HepG2 (cell line): Measurements from ENCODE around the gene KCND2. TPM values are rescaled to one million over a fixed set of nuclear protein-coding genes. Genes with fewer than 3 reads are reported as not detected.

ENCODE experiments used
- ATAC-seq: fragments of 200-7000 bp; cut with Tn5 transposase; 3 replicates; pipeline ENCODE4 v1.9.1; 2020; ENCODE audit warnings: mild to moderate bottlenecking, moderate library complexity
- BruUV-seq: library from RNA; stranded (reverse); fragments of 400-500 nt; replicated peaks from 2 replicates; lab custom pipeline; 2021; lab: Mats Ljungman, UMichigan
- CTCF ChIA-PET: fragments of 300-600 bp; formaldehyde crosslinking; extraction: SDS; loops from one replicate; lab custom pipeline; 2021; ENCODE audit warnings: low total read pairs, inconsistent platforms, low intra/inter-chr PET ratio; lab: Yijun Ruan, JAX
- POLR2A ChIA-PET: fragments of 350-600 bp; sonication (Branson Sonifier 250); formaldehyde crosslinking; loops from one replicate; lab custom pipeline; 2020; ENCODE audit warnings: antibody characterized with exemption, inconsistent platforms; lab: Yijun Ruan, JAX
- DNase-seq: peaks from one replicate; pipeline ENCODE4 v3.0.0-alpha.2; 2015; ENCODE audit warnings: low spot score
- FAIRE-seq: peaks from 3 replicates; lab custom pipeline; 2011; peaks lifted over from hg19 to GRCh38; lab: Jason Lieb, UNC
- H2AFZ ChIP-seq: one replicate; pipeline ENCODE4 v1.6.1; 2011; ENCODE audit warnings: low read length, inconsistent platforms
- H3K27ac ChIP-seq: fragments of 300-600 bp; 3 replicates; pipeline ENCODE4 v1.8.0; 2011; ENCODE audit warnings: mixed run types, mild to moderate bottlenecking, mixed read lengths, low read length, inconsistent platforms; ENCODE audit not compliant: insufficient read depth; ENCODE audit errors: extremely low read length
- H3K27me3 ChIP-seq, 2 experiments: fragments of 200-600 bp in 1 of 2; 2 replicates in 1 of 2; 3 replicates in 1 of 2; pipeline versions ENCODE4 v1.6.0 to v1.8.0; 2011; ENCODE audit warnings: low read length in 2 of 2, mild to moderate bottlenecking in 2 of 2, moderate library complexity in 2 of 2, inconsistent platforms in 1 of 2; ENCODE audit not compliant: insufficient read depth in 2 of 2, control insufficient read depth in 1 of 2
- H3K36me3 ChIP-seq, 2 experiments: fragments of 200-600 bp in 1 of 2; replicated peaks in 1 of 2; 2 replicates in 1 of 2; 3 replicates in 1 of 2; pipeline versions ENCODE4 v1.5.1 to v1.8.0; 2011; ENCODE audit warnings: low read length in 2 of 2, inconsistent platforms in 1 of 2; ENCODE audit not compliant: insufficient read depth in 2 of 2, control insufficient read depth in 1 of 2
- H3K4me1 ChIP-seq: 2 replicates; pipeline ENCODE4 v1.5.1; 2012; ENCODE audit warnings: low read length, inconsistent platforms; ENCODE audit not compliant: insufficient read depth
- H3K4me2 ChIP-seq: 2 replicates; pipeline ENCODE4 v1.6.0; 2011; ENCODE audit warnings: low read depth, low read length, inconsistent platforms
- H3K4me3 ChIP-seq, 3 experiments: fragments of 200-600 bp in 1 of 3; sonication (generic), shearing (Covaris generic) in 1 of 3; replicated peaks in 1 of 3; 2 replicates each; pipeline ENCODE4 v1.5.1; 2011 to 2016; ENCODE audit warnings: low read length in 3 of 3, inconsistent platforms in 2 of 3, low read depth in 2 of 3, mild to moderate bottlenecking in 2 of 3, control low read depth in 1 of 3, mixed read lengths in 1 of 3; ENCODE audit not compliant: insufficient read depth in 1 of 3
- H3K79me2 ChIP-seq: one replicate; pipeline ENCODE4 v1.6.1; 2011; ENCODE audit warnings: low read length, inconsistent platforms; ENCODE audit not compliant: insufficient read depth
- H3K9ac ChIP-seq: 2 replicates; pipeline ENCODE4 v1.6.0; 2011; ENCODE audit warnings: mild to moderate bottlenecking, low read depth, low read length, inconsistent platforms; ENCODE audit not compliant: insufficient read depth
- H3K9me3 ChIP-seq: 2 replicates; pipeline ENCODE4 v1.5.1; 2012; ENCODE audit warnings: mild to moderate bottlenecking, low read length
- H4K20me1 ChIP-seq: 2 replicates; pipeline ENCODE4 v1.6.0; 2011; ENCODE audit warnings: inconsistent platforms, mild to moderate bottlenecking, low read length, moderate library complexity; ENCODE audit not compliant: insufficient read depth
- ATF7-NPFF ChIP-seq: sonication (generic); formaldehyde crosslinking; IDR thresholded peaks from 2 replicates; pipeline ENCODE4 v1.8.1; 2023; ENCODE audit warnings: mild to moderate bottlenecking, low read depth, missing genetic modification reagents, moderate library complexity
- CHD2 ChIP-seq: IDR thresholded peaks from 2 replicates; pipeline ENCODE4 v1.6.1; 2011; ENCODE audit warnings: low read depth, low read length, improper control_type of control experiment
- CHD4 ChIP-seq: fragments of 200-600 bp; sonication (generic); IDR thresholded peaks from 2 replicates; pipeline ENCODE4 v1.7.0; 2017; ENCODE audit warnings: mild to moderate bottlenecking, low read length, borderline replicate concordance
- ETS1 ChIP-seq: sonication (generic); formaldehyde crosslinking; IDR thresholded peaks from 2 replicates; pipeline ENCODE4 v1.4.0; 2020; ENCODE audit warnings: missing genetic modification reagents
- LCORL ChIP-seq, 2 experiments: fragments of 450-650 bp in 1 of 2; sonication (generic) in 1 of 2; formaldehyde crosslinking in 1 of 2; IDR thresholded peaks; 2 replicates each; pipeline versions ENCODE4 v1.5.0 to v1.6.1; 2017 to 2020; ENCODE audit warnings: antibody characterized with exemption in 1 of 2, missing genetic modification reagents in 1 of 2
- MEF2D ChIP-seq: sonication (generic); formaldehyde crosslinking; IDR thresholded peaks from 2 replicates; pipeline ENCODE4 v1.5.1; 2020; ENCODE audit warnings: mild to moderate bottlenecking, missing genetic modification reagents
- MLX ChIP-seq: IDR thresholded peaks from 2 replicates; pipeline ENCODE4 v1.6.1; 2016
- MTA1 ChIP-seq: sonication (generic); formaldehyde crosslinking; IDR thresholded peaks from 2 replicates; pipeline ENCODE4 v1.4.0; 2020; ENCODE audit warnings: missing genetic modification reagents, mild to moderate bottlenecking, borderline replicate concordance
- NBN ChIP-seq: fragments of 450-650 bp; conservative IDR thresholded peaks from 2 replicates; pipeline ENCODE4 v1.6.1; 2017
- RFX3 ChIP-seq: IDR thresholded peaks from 2 replicates; pipeline ENCODE4 v1.6.1; 2016; ENCODE audit warnings: missing biosample characterization, missing genetic modification reagents
- SNAPC5 ChIP-seq: sonication (generic); formaldehyde crosslinking; IDR thresholded peaks from 2 replicates; pipeline ENCODE4 v1.8.1; 2023; ENCODE audit warnings: mild to moderate bottlenecking, missing genetic modification reagents, borderline replicate concordance
- ZFP36L1 ChIP-seq: sonication (generic); formaldehyde crosslinking; IDR thresholded peaks from 2 replicates; pipeline ENCODE4 v1.8.0; 2022; ENCODE audit warnings: mild to moderate bottlenecking, missing genetic modification reagents, moderate library complexity
- ZFP62 ChIP-seq: sonication (generic); formaldehyde crosslinking; IDR thresholded peaks from 2 replicates; pipeline ENCODE4 v1.4.0; 2020; ENCODE audit warnings: missing genetic modification reagents
- ZMYM2 ChIP-seq: sonication (generic); formaldehyde crosslinking; IDR thresholded peaks from 2 replicates; pipeline ENCODE4 v1.8.0; 2022; ENCODE audit warnings: mild to moderate bottlenecking, missing genetic modification reagents
- ZNF530 ChIP-seq: sonication (generic); formaldehyde crosslinking; IDR thresholded peaks from 2 replicates; pipeline ENCODE4 v1.5.0; 2020; ENCODE audit warnings: low read depth, mild to moderate bottlenecking, missing genetic modification reagents
- ZNF720 ChIP-seq: sonication (generic); formaldehyde crosslinking; IDR thresholded peaks from 2 replicates; pipeline ENCODE4 v1.4.0; 2020; ENCODE audit warnings: missing genetic modification reagents
- ZNF788 ChIP-seq: sonication (generic); formaldehyde crosslinking; IDR thresholded peaks from 2 replicates; pipeline ENCODE4 v1.5.0; 2020; ENCODE audit warnings: mild to moderate bottlenecking, missing genetic modification reagents, borderline replicate concordance
- WGBS: methylation state at CpG from one replicate; pipeline ENCODE4 v1.1.6; 2017; ENCODE audit warnings: low lambda C conversion rate; 5-methylcytosine and 5-hydroxymethylcytosine counted together
- in situ Hi-C: cut with HindIII; loops from 2 replicates; pipeline ENCODE4 v1.10.0; 2017; ENCODE audit warnings: low pct_unique_long_range_greater_than_20kb; ENCODE audit not compliant: extremely low pct_ligation_motif_present
- intact Hi-C: fragments of 100-400 bp; cut with micrococcal nuclease; formaldehyde crosslinking; loops from one replicate; pipeline ENCODE4 v1.10.0; 2022; ENCODE audit not compliant: unreplicated experiment
- polyA plus RNA-seq, 8 experiments: library from polyadenylated mRNA; depleted of rRNA in 3 of 8; stranded (reverse) in 7 of 8; unstranded in 1 of 8; fragments of >200 nt; fragmentation: Illumina TruSeq in 4 of 8; extraction: Trizol in 4 of 8; gene quantifications; 2 replicates each; pipeline versions ENCODE4 v1.2.1 to v1.2.3, GENCODE V29; 2011 to 2016; ENCODE audit warnings: low read depth in 4 of 8, missing spikeins in 1 of 8, mixed read lengths in 1 of 8; ENCODE audit not compliant: insufficient read depth in 1 of 8
- total RNA-seq, 5 experiments: library from RNA; depleted of rRNA; stranded (reverse); fragments of >200 nt; fragmentation: Illumina TruSeq; extraction: Trizol; gene quantifications; 2 replicates each; pipeline ENCODE4 v1.2.3, GENCODE V29; 2016; ENCODE audit warnings: low read depth in 1 of 5

KCND2 gene
- total and polyA plus RNA-seq, 2 of the 13 experiments (the other 11 are each of a cell fraction or from before 2014, with no cell fraction given): not detected

GRCh38 chr7:120718361-120718760 lies 445.4 kb downstream of the KCND2 start:
- intact Hi-C loops: no loop called here
- CTCF ChIA-PET: no interaction called here

GRCh38 chr7:120720317-120720716 lies 447.3 kb downstream of the KCND2 start:
- H3K4me3 ChIP-seq: no peak overlapping the region
- no peaks in the 10 kb centered on the region for H4K20me1 ChIP-seq
- no peak overlapping the region for H2AFZ ChIP-seq
- H3K4me2 ChIP-seq: no peak overlapping the region
- no TSS peak for BruUV-seq
- ChIA-PET POLR2A (no interaction called here), CTCF (no interaction called here)
- no peaks in the 10 kb centered on the region for H3K36me3 ChIP-seq
- H3K9ac ChIP-seq: no peak overlapping the region
- H3K27me3 ChIP-seq: no peaks in the 10 kb centered on the region
- H3K27ac ChIP-seq: no peak overlapping the region
- intact Hi-C loops (no loop called here), in situ Hi-C loops (no loop called here)
- no peak for TF ChIP-seq MTA1 (CRISPR knock-in tag)
- TF ChIP-seq ZMYM2 (CRISPR knock-in tag): no peak
- no peak for TF ChIP-seq ATF7-NPFF (CRISPR knock-in tag)
- no peak for TF ChIP-seq RFX3 (CRISPR knock-in tag)
- no peak for TF ChIP-seq MLX
- TF ChIP-seq ZNF788 (CRISPR knock-in tag): no peak
- TF ChIP-seq ETS1 (CRISPR knock-in tag): no peak
- no peak for TF ChIP-seq LCORL (IDR thresholded peaks at IDR 0.05)
- no peak for TF ChIP-seq LCORL (CRISPR knock-in tag; IDR thresholded peaks at IDR 0.05)
- no peak for TF ChIP-seq CHD4
- no peak for TF ChIP-seq NBN
- no peak for TF ChIP-seq ZFP36L1 (CRISPR knock-in tag)
- TF ChIP-seq ZFP62: no peak
- no peak for TF ChIP-seq ZNF530 (CRISPR knock-in tag)
- H3K9me3 ChIP-seq: no peaks in the 10 kb centered on the region
- H3K79me2 ChIP-seq: no peaks in the 10 kb centered on the region
- ATAC-seq (no peak), FAIRE-seq (no peak), DNase-seq (no peak)
- 0% methylated on average over 1 of the region's 2 CpGs for WGBS
- no peaks in the 10 kb centered on the region for H3K4me1 ChIP-seq

More at GRCh38 chr7:120718361-120718760, 445.4 kb downstream of the KCND2 start:
- Histone ChIP-seq H3K4me2 (no peak overlapping the region), H3K27me3 (no peaks in the 10 kb centered on the region), H3K4me1 (no peaks in the 10 kb centered on the region), H3K4me3 (no peak overlapping the region), H3K36me3 (no peaks in the 10 kb centered on the region), H2AFZ (no peak overlapping the region), H3K27ac (no peak overlapping the region), H3K9ac (no peak overlapping the region), H3K79me2 (no peaks in the 10 kb centered on the region), H3K9me3 (no peaks in the 10 kb centered on the region), H4K20me1 (no peaks in the 10 kb centered on the region)
- no TSS peak for BruUV-seq
- TF ChIP-seq MEF2D (CRISPR knock-in tag) (no peak), CHD2 (no peak), ZNF720 (CRISPR knock-in tag) (no peak), SNAPC5 (CRISPR knock-in tag) (no peak)
- no peak for DNase-seq
- 0% methylated on average over 2 of the region's 2 CpGs for WGBS
- ATAC-seq: no peak
- no peak for FAIRE-seq
- POLR2A ChIA-PET: no interaction called here
- in situ Hi-C loops: no loop called here
